NB4 (cell line): ENCODE data around the gene SNCG.

Source experiments
- CTCF ChIP-seq: IDR thresholded peaks from one replicate; pipeline ENCODE4 v1.5.1; 2012; ENCODE audit warnings: low read depth, low read length
- POLR2A ChIP-seq: IDR thresholded peaks from 2 replicates; pipeline ENCODE4 v1.6.1; 2011; ENCODE audit warnings: mild to moderate bottlenecking; ENCODE audit not compliant: insufficient read length; ENCODE audit errors: extremely low read depth

DNA sequence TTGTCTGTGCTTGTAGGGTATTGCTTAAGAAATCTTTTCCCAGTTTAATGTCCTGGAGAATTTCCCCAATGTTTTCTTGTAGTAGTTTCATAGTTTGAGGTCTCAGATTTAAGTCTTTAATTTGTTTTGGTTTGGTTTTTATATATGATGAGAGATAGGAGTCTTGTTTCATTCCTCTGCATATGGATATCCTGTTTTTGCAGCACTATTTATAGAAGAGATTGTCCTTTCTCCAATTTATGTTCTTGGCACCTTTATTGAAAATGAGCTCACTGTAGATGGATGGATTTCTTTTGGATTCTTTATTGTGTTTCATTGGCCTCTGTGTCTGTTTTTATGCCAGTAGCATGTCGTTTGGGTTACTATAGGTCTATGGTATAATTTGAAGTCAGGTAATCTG lies 30.1 kb downstream of the SNCG start:
- TF ChIP-seq CTCF (no peak), POLR2A (no peak)
